HepG2 (cell line): ENCODE results near the gene CPA5. TPM values are rescaled to one million over a fixed set of nuclear protein-coding genes. Genes with fewer than 3 reads are reported as not detected.

ENCODE experiments used
- ARID4A ChIP-seq: sonication (generic); formaldehyde crosslinking; IDR thresholded peaks from 2 replicates; pipeline ENCODE4 v1.5.0; 2020; ENCODE audit warnings: mild to moderate bottlenecking, missing genetic modification reagents, borderline replicate concordance
- E2F5 ChIP-seq: sonication (generic); formaldehyde crosslinking; conservative IDR thresholded peaks from 2 replicates; pipeline ENCODE4 v1.4.0; 2020; ENCODE audit warnings: missing genetic modification reagents
- HNRNPL ChIP-seq: fragments of 200-400 bp; formaldehyde crosslinking; IDR thresholded peaks from 2 replicates; pipeline ENCODE4 v1.6.1; 2017; ENCODE audit warnings: mild to moderate bottlenecking, low read depth, low read length
- NR1H2 ChIP-seq: sonication (generic); formaldehyde crosslinking; IDR thresholded peaks from 2 replicates; pipeline ENCODE4 v1.8.1; 2022; ENCODE audit warnings: low read depth, missing genetic modification reagents, borderline replicate concordance
- PHF5A ChIP-seq: IDR thresholded peaks from one replicate; pipeline ENCODE4 v1.6.1; 2018; ENCODE audit warnings: low read depth, missing genetic modification reagents; ENCODE audit not compliant: unreplicated experiment
- ZNF431 ChIP-seq: sonication (generic); formaldehyde crosslinking; IDR thresholded peaks from 2 replicates; pipeline ENCODE4 v1.9.0; 2022; ENCODE audit warnings: missing genetic modification reagents, low read depth, mild to moderate bottlenecking, borderline replicate concordance
- polyA plus RNA-seq, 8 experiments: library from polyadenylated mRNA; depleted of rRNA in 3 of 8; stranded (reverse) in 7 of 8; unstranded in 1 of 8; fragments of >200 nt; fragmentation: Illumina TruSeq in 4 of 8; extraction: Trizol in 4 of 8; gene quantifications; 2 replicates each; pipeline versions ENCODE4 v1.2.1 to v1.2.3, GENCODE V29; 2011 to 2016; ENCODE audit warnings: low read depth in 4 of 8, missing spikeins in 1 of 8, mixed read lengths in 1 of 8; ENCODE audit not compliant: insufficient read depth in 1 of 8
- total RNA-seq, 5 experiments: library from RNA; depleted of rRNA; stranded (reverse); fragments of >200 nt; fragmentation: Illumina TruSeq; extraction: Trizol; gene quantifications; 2 replicates each; pipeline ENCODE4 v1.2.3, GENCODE V29; 2016; ENCODE audit warnings: low read depth in 1 of 5
- TF ChIP-seq, protein P1 (sequence below): sonication (generic); formaldehyde crosslinking; IDR thresholded peaks from 2 replicates; pipeline ENCODE4 v1.5.0; 2020; ENCODE audit warnings: mild to moderate bottlenecking, missing genetic modification reagents, moderate library complexity

The CPA5 gene
- total and polyA plus RNA-seq, 2 of the 13 experiments (the other 11 are each of a cell fraction or from before 2014, with no cell fraction given): 0.48 TPM; not detected in 1

- TF ChIP-seq ARID4A (CRISPR knock-in tag) (no peak), NR1H2 (CRISPR knock-in tag) (no peak), ZNF431 (CRISPR knock-in tag) (no peak), E2F5 (no peak), PHF5A (CRISPR knock-in tag) (no peak), HNRNPL (no peak)
- TF ChIP-seq, protein P1, sequence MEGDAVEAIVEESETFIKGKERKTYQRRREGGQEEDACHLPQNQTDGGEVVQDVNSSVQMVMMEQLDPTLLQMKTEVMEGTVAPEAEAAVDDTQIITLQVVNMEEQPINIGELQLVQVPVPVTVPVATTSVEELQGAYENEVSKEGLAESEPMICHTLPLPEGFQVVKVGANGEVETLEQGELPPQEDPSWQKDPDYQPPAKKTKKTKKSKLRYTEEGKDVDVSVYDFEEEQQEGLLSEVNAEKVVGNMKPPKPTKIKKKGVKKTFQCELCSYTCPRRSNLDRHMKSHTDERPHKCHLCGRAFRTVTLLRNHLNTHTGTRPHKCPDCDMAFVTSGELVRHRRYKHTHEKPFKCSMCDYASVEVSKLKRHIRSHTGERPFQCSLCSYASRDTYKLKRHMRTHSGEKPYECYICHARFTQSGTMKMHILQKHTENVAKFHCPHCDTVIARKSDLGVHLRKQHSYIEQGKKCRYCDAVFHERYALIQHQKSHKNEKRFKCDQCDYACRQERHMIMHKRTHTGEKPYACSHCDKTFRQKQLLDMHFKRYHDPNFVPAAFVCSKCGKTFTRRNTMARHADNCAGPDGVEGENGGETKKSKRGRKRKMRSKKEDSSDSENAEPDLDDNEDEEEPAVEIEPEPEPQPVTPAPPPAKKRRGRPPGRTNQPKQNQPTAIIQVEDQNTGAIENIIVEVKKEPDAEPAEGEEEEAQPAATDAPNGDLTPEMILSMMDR: no peak
Measured at GRCh38 chr7:130418306-130418705, 73.7 kb downstream of the CPA5 start (continued).

Other genes starting within 250 kb of the CPA5 start
- gene TMEM209, start 139.4 kb upstream of the CPA5 start, total RNA-seq (2016; rRNA removed; fragmentation: Illumina TruSeq; extraction: Trizol): 8.8 and 14.5 TPM in 2 replicates
- gene TMEM209, start 139.4 kb upstream of the CPA5 start, polyA plus RNA-seq (2011; rRNA removed): 13.4 and 15.6 TPM in 2 replicates
- not detected in 2 replicates for gene SSMEM1, start 137.0 kb upstream of the CPA5 start, total RNA-seq (2016; rRNA removed; fragmentation: Illumina TruSeq; extraction: Trizol)
- not detected in 2 replicates for gene SSMEM1, start 137.0 kb upstream of the CPA5 start, polyA plus RNA-seq (2011; rRNA removed)
- gene CPA2, start 78.0 kb upstream of the CPA5 start, total RNA-seq (2016; rRNA removed; fragmentation: Illumina TruSeq; extraction: Trizol): not detected in 2 replicates
- gene CPA2, start 78.0 kb upstream of the CPA5 start, polyA plus RNA-seq (2011; rRNA removed): 0.04 TPM in 1 of 2 replicates, not detected in the other
- 0.17 and 0.22 TPM in 2 replicates for gene CPA4, start 51.7 kb upstream of the CPA5 start, total RNA-seq (2016; rRNA removed; fragmentation: Illumina TruSeq; extraction: Trizol)
- gene CPA4, start 51.7 kb upstream of the CPA5 start, polyA plus RNA-seq (2011; rRNA removed): 0.20 and 0.39 TPM in 2 replicates
- 0.20 TPM in 1 of 2 replicates, not detected in the other for gene CPA1, start 35.7 kb downstream of the CPA5 start, total RNA-seq (2016; rRNA removed; fragmentation: Illumina TruSeq; extraction: Trizol)
- 0.57 and 0.58 TPM in 2 replicates for gene CPA1, start 35.7 kb downstream of the CPA5 start, polyA plus RNA-seq (2011; rRNA removed)
- gene CEP41, start 96.2 kb downstream of the CPA5 start, total RNA-seq (2016; rRNA removed; fragmentation: Illumina TruSeq; extraction: Trizol): 8.5 and 8.7 TPM in 2 replicates
- gene CEP41, start 96.2 kb downstream of the CPA5 start, polyA plus RNA-seq (2011; rRNA removed): 8.1 and 9.0 TPM in 2 replicates
- gene MEST, start 147.3 kb downstream of the CPA5 start, total RNA-seq (2016; rRNA removed; fragmentation: Illumina TruSeq; extraction: Trizol): 49.5 and 51.3 TPM in 2 replicates
- 49.7 and 54.6 TPM in 2 replicates for gene MEST, start 147.3 kb downstream of the CPA5 start, polyA plus RNA-seq (2011; rRNA removed)